Measurements from ENCODE around the gene ACAP3. TPM values are rescaled to one million over a fixed set of nuclear protein-coding genes. Genes with fewer than 3 reads are reported as not detected.
A peak's percentile ranks its signal among the peaks of the same experiment; 100 is the strongest.

The ACAP3 gene
- total and polyA plus RNA-seq, 2 experiments from 2014 or later: 59.1 to 63.6 TPM

DNA sequence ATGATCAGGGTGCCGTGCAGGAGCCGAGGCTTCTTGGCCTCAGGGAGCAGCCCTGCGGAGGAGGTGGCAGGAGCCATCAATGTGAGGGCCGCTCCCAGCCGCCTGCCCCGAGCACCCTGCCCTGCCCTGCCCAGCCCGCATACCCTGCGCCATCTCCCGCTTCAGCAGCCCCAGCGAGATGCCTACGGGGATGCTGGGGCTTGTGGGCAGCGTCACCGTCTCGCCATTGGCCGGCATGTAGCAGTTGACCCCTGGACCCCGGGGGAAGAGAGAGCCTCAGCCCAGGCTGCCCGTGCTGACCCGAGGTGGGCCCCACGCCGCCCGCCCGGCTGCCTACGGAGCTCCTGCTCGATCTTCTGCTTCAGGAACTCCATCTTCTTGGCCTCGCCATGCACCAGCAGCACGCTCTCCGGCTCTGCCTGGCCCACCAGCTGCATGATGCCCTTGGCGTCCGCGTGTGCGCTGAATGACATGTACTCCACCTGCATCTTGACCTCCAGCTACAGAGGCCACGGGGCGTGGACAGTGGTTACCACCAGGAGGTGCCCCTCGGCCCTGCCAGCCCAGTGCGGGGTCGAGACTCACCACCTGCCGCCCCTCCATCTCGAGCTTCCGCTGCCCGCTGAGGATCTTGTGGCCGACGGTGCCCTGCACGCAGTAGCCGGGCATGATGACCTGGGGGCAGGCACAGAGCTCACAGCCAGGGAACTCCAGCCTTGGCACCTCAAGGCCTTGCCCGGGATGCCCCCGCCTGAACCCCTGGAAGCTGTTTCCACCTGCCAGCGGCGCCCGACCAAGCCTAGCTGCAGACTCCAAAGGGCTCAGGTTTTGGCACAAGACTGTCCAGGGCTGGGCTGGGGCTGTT, 5.0 kb upstream of the ACAP3 start:
- H3K36me3 ChIP-seq: peaks cover 9% of the 10 kb centered on the region
- TF ChIP-seq, protein P1, sequence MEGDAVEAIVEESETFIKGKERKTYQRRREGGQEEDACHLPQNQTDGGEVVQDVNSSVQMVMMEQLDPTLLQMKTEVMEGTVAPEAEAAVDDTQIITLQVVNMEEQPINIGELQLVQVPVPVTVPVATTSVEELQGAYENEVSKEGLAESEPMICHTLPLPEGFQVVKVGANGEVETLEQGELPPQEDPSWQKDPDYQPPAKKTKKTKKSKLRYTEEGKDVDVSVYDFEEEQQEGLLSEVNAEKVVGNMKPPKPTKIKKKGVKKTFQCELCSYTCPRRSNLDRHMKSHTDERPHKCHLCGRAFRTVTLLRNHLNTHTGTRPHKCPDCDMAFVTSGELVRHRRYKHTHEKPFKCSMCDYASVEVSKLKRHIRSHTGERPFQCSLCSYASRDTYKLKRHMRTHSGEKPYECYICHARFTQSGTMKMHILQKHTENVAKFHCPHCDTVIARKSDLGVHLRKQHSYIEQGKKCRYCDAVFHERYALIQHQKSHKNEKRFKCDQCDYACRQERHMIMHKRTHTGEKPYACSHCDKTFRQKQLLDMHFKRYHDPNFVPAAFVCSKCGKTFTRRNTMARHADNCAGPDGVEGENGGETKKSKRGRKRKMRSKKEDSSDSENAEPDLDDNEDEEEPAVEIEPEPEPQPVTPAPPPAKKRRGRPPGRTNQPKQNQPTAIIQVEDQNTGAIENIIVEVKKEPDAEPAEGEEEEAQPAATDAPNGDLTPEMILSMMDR (IDR thresholded peaks at IDR 0.05; ENCODE audit: low read depth, low read length): no peak

DNA sequence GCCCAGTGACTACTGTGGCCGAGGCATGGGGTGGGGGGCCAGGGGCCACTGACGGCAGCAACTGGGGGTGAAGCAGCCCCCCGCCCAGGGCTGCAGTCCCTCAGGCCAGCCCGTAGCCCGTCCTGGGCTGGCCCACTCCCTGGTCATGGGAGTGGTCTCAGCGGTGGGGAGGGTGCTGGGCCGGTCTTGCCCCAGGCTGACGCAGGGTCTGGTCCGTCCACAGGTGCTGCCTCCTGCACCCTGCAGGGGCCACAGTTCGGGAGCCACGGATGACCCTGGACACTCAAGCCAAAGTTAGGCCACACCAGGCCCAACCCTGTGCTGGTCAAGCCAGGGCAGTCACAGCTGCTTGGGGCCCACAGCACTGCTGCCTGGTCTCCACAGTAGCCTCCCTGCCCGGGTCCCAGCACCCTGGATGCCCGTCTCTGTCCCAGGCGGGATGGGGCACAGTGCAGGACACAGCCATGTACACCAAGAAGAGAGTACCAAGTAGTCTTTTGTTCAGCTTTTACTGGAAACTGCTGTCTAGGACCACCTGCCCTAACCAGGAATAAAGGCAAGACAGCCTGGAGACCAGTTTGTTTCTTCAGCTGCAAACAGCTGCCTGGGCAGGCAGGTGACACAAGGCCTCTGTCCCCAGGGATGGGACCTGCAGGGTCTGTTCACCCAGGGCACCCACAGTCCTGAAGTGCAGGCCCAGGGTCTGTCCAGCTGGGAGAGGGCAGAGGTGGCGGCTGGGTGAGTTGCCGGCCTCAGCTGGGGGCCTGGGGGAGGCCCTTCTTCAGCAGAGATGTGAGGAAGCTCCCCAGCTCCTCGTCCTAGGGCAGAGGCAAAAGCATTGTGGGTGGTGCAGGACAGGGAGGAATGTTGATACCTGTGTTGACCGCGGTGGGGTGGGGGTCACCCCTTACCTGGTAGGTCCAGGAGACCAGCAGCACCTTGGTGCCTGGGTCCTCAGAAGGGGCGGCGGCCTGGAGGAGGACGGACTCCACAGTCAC, 3.7 kb upstream of the ACAP3 start:
- TF ChIP-seq, protein P1 (IDR thresholded peaks at IDR 0.05; ENCODE audit: low read depth, low read length): no peak
- Histone ChIP-seq H3K4me3 (no peak overlapping the region), H3K27me3 (no peaks in the 10 kb centered on the region), H3K9me3 (ENCODE audit: low read depth) (no peaks in the 10 kb centered on the region), H3K36me3 (peaks cover 9% of the 10 kb centered on the region), H3K4me1 (ENCODE audit: low read depth) (peaks cover 7% of the 10 kb centered on the region), H3K27ac (no peak overlapping the region)
- no peak for DNase-seq (ENCODE audit: low read depth in 1 of 2, low spot score in 1 of 2)

More for the DNA sequence above, 5.0 kb upstream of the ACAP3 start:
- H3K4me1 ChIP-seq (ENCODE audit: low read depth): no peaks in the 10 kb centered on the region
- no peaks in the 10 kb centered on the region for H3K27me3 ChIP-seq
- no peaks in the 10 kb centered on the region for H3K9me3 ChIP-seq (ENCODE audit: low read depth)
- no peak overlapping the region for H3K4me3 ChIP-seq
- DNase-seq (ENCODE audit: low read depth in 1 of 2, low spot score in 1 of 2): no peak
- H3K27ac ChIP-seq: no peak overlapping the region

DNA sequence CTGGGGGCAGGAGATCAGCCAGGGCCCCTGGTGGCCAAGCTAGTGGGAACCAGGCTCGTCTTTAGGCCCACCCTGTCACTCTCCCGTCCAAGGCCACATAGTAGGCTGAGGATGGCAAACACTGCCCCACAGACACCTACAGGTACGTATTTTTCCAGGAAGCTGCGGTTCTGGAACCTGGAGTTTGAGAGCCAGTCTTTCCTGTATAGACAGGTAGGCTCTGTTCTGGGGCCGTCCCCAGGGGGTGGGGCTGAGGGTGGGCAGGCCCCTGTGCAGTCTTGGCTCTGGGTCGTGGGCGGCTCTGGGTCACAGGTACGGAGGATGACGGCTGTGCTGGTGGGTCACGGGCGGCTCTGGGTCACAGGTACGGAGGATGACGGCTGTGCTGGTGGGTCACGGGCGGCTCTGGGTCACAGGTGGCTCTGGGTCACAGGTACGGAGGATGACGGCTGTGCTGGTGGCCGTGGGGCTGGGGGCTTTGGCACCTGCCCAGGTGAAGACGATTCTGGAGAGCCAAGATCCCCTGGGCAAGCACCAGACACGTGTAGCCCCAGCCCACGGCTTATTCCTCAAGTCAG, 2.8 kb upstream of the ACAP3 start:
- Histone ChIP-seq H3K27me3 (no peaks in the 10 kb centered on the region), H3K4me1 (ENCODE audit: low read depth) (peaks cover 15% of the 10 kb centered on the region), H3K9me3 (ENCODE audit: low read depth) (no peaks in the 10 kb centered on the region), H3K4me3 (no peak overlapping the region), H3K27ac (no peak overlapping the region), H3K36me3 (peaks cover 9% of the 10 kb centered on the region)
- no peak for DNase-seq (ENCODE audit: low read depth in 1 of 2, low spot score in 1 of 2)
- TF ChIP-seq, protein P1 (IDR thresholded peaks at IDR 0.05; ENCODE audit: low read depth, low read length): no peak

DNA sequence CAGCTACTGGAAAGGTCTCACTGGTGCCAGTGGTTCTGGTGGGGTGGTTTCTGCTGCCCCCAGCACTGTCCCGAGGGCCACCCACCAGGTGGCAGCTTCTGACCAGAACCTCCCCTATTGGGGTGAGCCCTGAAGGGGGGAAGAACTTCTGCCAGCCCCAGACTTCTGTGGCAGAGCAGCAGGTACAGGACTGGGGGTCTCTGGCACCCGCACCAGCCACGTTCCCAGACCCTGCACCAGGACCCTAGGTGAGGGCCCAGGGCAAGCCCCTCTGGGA, 2.3 kb upstream of the ACAP3 start:
- H3K36me3 ChIP-seq: peaks cover 9% of the 10 kb centered on the region
- peaks cover 18% of the 10 kb centered on the region for H3K4me1 ChIP-seq (ENCODE audit: low read depth)
- H3K9me3 ChIP-seq (ENCODE audit: low read depth): no peaks in the 10 kb centered on the region
- H3K27ac ChIP-seq: no peak overlapping the region
- TF ChIP-seq, protein P1 (IDR thresholded peaks at IDR 0.05; ENCODE audit: low read depth, low read length): no peak
- no peaks in the 10 kb centered on the region for H3K27me3 ChIP-seq
- no peak for DNase-seq (ENCODE audit: low read depth in 1 of 2, low spot score in 1 of 2)
- no peak overlapping the region for H3K4me3 ChIP-seq

GRCh38 chr1:1309251-1310108, 1.8 kb upstream of the ACAP3 start:
- DNase-seq (ENCODE audit: low read depth in 1 of 2, low spot score in 1 of 2): no peak
- peaks cover 18% of the 10 kb centered on the region for H3K4me1 ChIP-seq (ENCODE audit: low read depth)

More at GRCh38 chr1:1309251-1310108, 1.8 kb upstream of the ACAP3 start:
- peaks cover 9% of the 10 kb centered on the region for H3K36me3 ChIP-seq
- TF ChIP-seq, protein P1 (IDR thresholded peaks at IDR 0.05; ENCODE audit: low read depth, low read length): no peak
- H3K27me3 ChIP-seq: no peaks in the 10 kb centered on the region
- peak overlapping the region; percentile 70 for H3K4me3 ChIP-seq
- H3K9me3 ChIP-seq (ENCODE audit: low read depth): no peaks in the 10 kb centered on the region
- no peak overlapping the region for H3K27ac ChIP-seq

Data from cardiac muscle cell (in vitro differentiated cells and primary cell).